Thoracic aorta (tissue), 2 donors: ENCODE data around the gene DNM3. TPM values are rescaled to one million over a fixed set of nuclear protein-coding genes. Genes with fewer than 3 reads are reported as not detected.

Experiments used
- ATAC-seq: fragments of 150-250 bp; one replicate; pipeline ENCODE4 v1.8.0; 2017; ENCODE audit warnings: low read depth; ENCODE audit not compliant: insufficient number of reproducible peaks, low FRiP score
- DNase-seq: peaks from one replicate; pipeline ENCODE4 v3.0.0-alpha.2; 2020; ENCODE audit warnings: low spot score
- H3K27ac ChIP-seq, 2 donors: fragments of 200-600 bp; sonication (generic); 1 replicate in 1 of 2; 2 replicates in 1 of 2; pipeline ENCODE4 v1.5.1; 2016; ENCODE audit warnings: mild to moderate bottlenecking in 2 of 2, moderate library complexity in 2 of 2
- H3K27me3 ChIP-seq: fragments of 200-600 bp; sonication (generic); replicated peaks from 2 replicates; pipeline ENCODE4 v1.6.0; 2016; ENCODE audit warnings: mild to moderate bottlenecking; ENCODE audit not compliant: insufficient read depth
- H3K36me3 ChIP-seq: fragments of 200-600 bp; sonication (generic); one replicate; pipeline ENCODE4 v1.5.1; 2016
- H3K4me1 ChIP-seq, 2 donors: fragments of 200-600 bp; sonication (generic); 1 replicate in 1 of 2; 2 replicates in 1 of 2; pipeline versions ENCODE4 v1.5.1 to v1.6.0; 2016; ENCODE audit warnings: low read depth in 2 of 2, mild to moderate bottlenecking in 1 of 2; ENCODE audit not compliant: control insufficient read depth in 1 of 2
- H3K4me3 ChIP-seq: fragments of 200-600 bp; sonication (generic); 2 replicates; pipeline ENCODE4 v1.5.1; 2016; ENCODE audit warnings: mild to moderate bottlenecking
- H3K9me3 ChIP-seq: fragments of 200-600 bp; sonication (generic); 2 replicates; pipeline ENCODE4 v1.5.1; 2016
- total RNA-seq, 2 donors: library from RNA; depleted of rRNA; stranded (reverse); fragments of >200 nt; gene quantifications; one replicate each; pipeline versions ENCODE4 v1.1.0 to v1.2.3, GENCODE V29; 2016
- TF ChIP-seq, protein P1 (sequence below): fragments of 200-600 bp; sonication (generic); IDR thresholded peaks from one replicate; pipeline ENCODE4 v1.5.1; 2019; ENCODE audit warnings: antibody characterized with exemption

DNM3 gene
- total RNA-seq, 2 donors from 2014 or later: 5.8 to 7.5 TPM

DNA sequence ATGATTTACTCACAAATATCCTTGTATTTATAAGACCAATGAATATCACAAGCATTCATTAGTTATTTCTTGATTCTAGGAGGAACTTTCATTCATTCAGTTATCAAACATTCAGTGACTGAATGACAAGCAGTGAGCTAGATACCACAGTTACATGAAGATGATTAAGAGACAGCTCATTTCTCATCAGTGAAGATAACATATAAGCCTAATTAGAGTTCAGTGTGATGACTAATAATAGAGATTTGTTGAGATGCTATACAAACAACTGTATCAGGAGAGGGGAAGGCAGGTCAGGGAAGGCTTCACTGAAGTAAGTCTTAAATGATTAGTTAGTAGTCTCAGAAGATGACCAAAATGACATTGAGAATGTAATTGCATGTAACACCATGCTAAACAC lies 564.6 kb downstream of the DNM3 start:
- Histone ChIP-seq H3K27me3 (no peaks in the 10 kb centered on the region), H3K27ac (no peak overlapping the region), H3K36me3 (no peaks in the 10 kb centered on the region), H3K4me1 (peaks cover 12 to 35% of the 10 kb centered on the region in 2 donors), H3K4me3 (no peak overlapping the region), H3K9me3 (no peaks in the 10 kb centered on the region)
- ATAC-seq (no peak), DNase-seq (no peak)
- TF ChIP-seq, protein P1, sequence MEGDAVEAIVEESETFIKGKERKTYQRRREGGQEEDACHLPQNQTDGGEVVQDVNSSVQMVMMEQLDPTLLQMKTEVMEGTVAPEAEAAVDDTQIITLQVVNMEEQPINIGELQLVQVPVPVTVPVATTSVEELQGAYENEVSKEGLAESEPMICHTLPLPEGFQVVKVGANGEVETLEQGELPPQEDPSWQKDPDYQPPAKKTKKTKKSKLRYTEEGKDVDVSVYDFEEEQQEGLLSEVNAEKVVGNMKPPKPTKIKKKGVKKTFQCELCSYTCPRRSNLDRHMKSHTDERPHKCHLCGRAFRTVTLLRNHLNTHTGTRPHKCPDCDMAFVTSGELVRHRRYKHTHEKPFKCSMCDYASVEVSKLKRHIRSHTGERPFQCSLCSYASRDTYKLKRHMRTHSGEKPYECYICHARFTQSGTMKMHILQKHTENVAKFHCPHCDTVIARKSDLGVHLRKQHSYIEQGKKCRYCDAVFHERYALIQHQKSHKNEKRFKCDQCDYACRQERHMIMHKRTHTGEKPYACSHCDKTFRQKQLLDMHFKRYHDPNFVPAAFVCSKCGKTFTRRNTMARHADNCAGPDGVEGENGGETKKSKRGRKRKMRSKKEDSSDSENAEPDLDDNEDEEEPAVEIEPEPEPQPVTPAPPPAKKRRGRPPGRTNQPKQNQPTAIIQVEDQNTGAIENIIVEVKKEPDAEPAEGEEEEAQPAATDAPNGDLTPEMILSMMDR: no peak

DNA sequence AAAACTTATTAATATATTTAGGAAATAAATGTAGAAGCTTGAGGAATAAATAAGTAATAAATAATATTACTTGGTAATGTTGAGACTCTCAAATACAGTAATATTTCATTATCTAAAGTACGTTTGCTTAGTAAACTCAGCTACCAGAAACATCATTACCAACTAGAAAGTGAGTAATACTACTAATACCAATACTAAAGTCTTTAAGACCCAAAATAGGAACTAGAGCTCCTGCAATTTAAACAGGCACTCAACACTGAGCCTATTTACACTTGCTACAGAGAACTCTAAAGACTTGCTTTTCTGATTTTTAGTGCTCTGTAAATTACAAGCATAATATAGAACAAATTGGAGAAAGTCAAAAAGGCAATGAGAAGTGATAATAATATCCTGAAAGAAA lies 565.7 kb downstream of the DNM3 start:
- H3K27ac ChIP-seq: no peak overlapping the region
- H3K27me3 ChIP-seq: no peaks in the 10 kb centered on the region
- no peak overlapping the region for H3K4me3 ChIP-seq
- TF ChIP-seq, protein P1: no peak
- H3K36me3 ChIP-seq: no peaks in the 10 kb centered on the region
- DNase-seq (no peak), ATAC-seq (no peak)
- H3K9me3 ChIP-seq: no peaks in the 10 kb centered on the region
- peaks cover 7 to 24% of the 10 kb centered on the region in 2 donors for H3K4me1 ChIP-seq

DNA sequence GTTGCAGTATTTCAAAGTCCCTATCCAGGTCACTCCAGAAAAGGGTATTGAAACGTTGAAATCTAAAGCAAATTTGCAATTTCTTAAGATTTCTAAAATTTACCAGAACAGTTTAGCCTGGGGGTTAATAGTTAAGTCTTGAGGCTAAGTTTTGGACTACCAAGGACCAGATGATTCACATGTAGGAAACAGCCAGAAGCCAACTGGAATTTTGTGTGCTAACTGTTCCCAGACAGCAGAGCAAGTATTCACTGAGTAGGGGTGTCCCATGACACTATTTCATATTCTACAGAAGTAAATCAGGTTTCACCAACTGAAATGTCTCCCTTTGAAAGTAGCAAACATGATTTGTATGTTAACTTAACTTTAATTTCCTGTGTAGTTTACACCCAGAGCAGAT lies 567.7 kb downstream of the DNM3 start:
- TF ChIP-seq, protein P1: no peak
- no peaks in the 10 kb centered on the region for H3K36me3 ChIP-seq
- H3K27ac ChIP-seq: no peak overlapping the region
- ATAC-seq: no peak
- peaks cover 0 to 4% of the 10 kb centered on the region in 2 donors for H3K4me1 ChIP-seq
- no peaks in the 10 kb centered on the region for H3K27me3 ChIP-seq
- no peak overlapping the region for H3K4me3 ChIP-seq
- H3K9me3 ChIP-seq: no peaks in the 10 kb centered on the region
- no peak for DNase-seq

DNA sequence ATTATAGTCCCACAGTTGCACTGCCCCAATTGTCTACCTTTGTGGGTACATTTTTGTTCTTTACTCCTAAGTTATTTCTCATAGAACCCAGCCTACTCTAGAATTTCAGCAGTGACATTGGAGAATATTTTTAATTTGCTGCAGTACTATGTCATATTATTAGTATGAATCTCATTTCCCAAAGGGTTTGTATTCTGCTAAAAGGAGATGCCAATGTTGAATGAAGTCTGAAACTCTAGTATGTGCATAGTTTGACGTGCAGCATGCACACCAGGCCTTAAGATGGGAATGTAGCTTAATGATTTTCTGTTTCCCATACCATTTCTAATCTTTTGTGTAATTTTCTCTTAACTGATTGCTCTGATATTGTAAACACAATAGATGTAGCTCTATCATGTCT lies 568.7 kb downstream of the DNM3 start:
- no peaks in the 10 kb centered on the region for H3K4me1 ChIP-seq
- no peaks in the 10 kb centered on the region for H3K36me3 ChIP-seq
- H3K9me3 ChIP-seq: no peaks in the 10 kb centered on the region
- no peak overlapping the region for H3K27ac ChIP-seq
- no peaks in the 10 kb centered on the region for H3K27me3 ChIP-seq
- DNase-seq (no peak), ATAC-seq (no peak)
- TF ChIP-seq, protein P1: no peak
- no peak overlapping the region for H3K4me3 ChIP-seq

DNA sequence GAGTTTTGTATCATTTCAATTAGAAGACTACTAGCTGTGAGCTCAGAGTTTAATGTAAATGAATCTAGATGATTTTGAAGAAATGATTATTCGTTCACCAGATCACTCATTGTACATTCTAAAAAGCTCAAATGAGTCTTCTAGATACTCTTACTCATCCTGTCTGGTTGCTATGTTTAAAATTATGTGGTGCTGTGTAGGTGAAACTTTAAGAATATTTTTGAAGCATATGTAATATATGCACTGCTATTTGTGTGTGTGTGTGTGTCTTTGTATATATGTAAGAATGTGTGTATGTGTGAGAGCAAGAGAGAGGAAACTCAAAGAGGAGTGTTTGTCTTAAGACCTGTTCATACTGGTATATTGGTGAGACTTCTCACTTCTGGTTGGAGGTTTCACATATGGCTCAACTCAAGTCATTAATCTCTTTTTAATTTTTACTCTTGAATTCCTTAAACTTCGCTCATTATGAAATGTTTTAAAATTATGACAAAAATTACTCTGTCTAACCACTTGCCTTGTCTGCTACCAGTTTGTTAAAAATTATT lies 570.6 kb downstream of the DNM3 start:
- H3K27ac ChIP-seq: no peak overlapping the region
- ATAC-seq: no peak
- no peaks in the 10 kb centered on the region for H3K27me3 ChIP-seq
- no peaks in the 10 kb centered on the region for H3K9me3 ChIP-seq
- DNase-seq: no peak
- TF ChIP-seq, protein P1: no peak
- no peaks in the 10 kb centered on the region for H3K4me1 ChIP-seq
- H3K36me3 ChIP-seq: no peaks in the 10 kb centered on the region
- H3K4me3 ChIP-seq: no peak overlapping the region
